DOHH2 (cell line): ENCODE results near the gene SVBP.
"Not testable (repeated sequence)": the region's sequence is repeated elsewhere in the genome, so short reads cannot be mapped to it uniquely, and the experiment has no call there.

ENCODE experiments used
- H3F3A ChIP-seq: fragments of 200-600 bp; sonication (generic), shearing (Covaris generic); 2 replicates; pipeline ENCODE4 v1.6.0; 2016; ENCODE audit warnings: antibody characterized with exemption, mild to moderate bottlenecking; ENCODE audit not compliant: control insufficient read depth, insufficient read depth
- H3K27ac ChIP-seq: fragments of 200-600 bp; sonication (generic); 2 replicates; pipeline ENCODE4 v1.5.1; 2014; ENCODE audit warnings: low read depth, mild to moderate bottlenecking, low read length, moderate library complexity
- H3K27me3 ChIP-seq: fragments of 200-600 bp; sonication (generic); 2 replicates; pipeline ENCODE4 v1.6.1; 2014; ENCODE audit warnings: mild to moderate bottlenecking, low read length, mixed read lengths; ENCODE audit not compliant: control insufficient read depth
- H3K36me3 ChIP-seq: fragments of 200-600 bp; sonication (generic); 2 replicates; pipeline ENCODE4 v1.6.1; 2014; ENCODE audit warnings: mild to moderate bottlenecking, low read length, moderate library complexity, mixed read lengths; ENCODE audit not compliant: control insufficient read depth
- H3K4me1 ChIP-seq: fragments of 200-600 bp; sonication (generic); 2 replicates; pipeline ENCODE4 v1.6.1; 2014; ENCODE audit warnings: mild to moderate bottlenecking, low read length, mixed read lengths; ENCODE audit not compliant: control insufficient read depth
- H3K4me2 ChIP-seq: fragments of 200-600 bp; sonication (generic); 2 replicates; pipeline ENCODE4 v1.6.0; 2014; ENCODE audit warnings: mild to moderate bottlenecking, low read length, moderate library complexity
- H3K4me3 ChIP-seq: fragments of 200-600 bp; sonication (generic); 2 replicates; pipeline ENCODE4 v1.5.1; 2014; ENCODE audit warnings: mild to moderate bottlenecking, low read length, mixed read lengths
- H3K79me2 ChIP-seq: fragments of 200-600 bp; sonication (generic); 2 replicates; pipeline ENCODE4 v1.6.1; 2014; ENCODE audit warnings: mild to moderate bottlenecking, low read length, mixed read lengths; ENCODE audit not compliant: control insufficient read depth
- H3K9me2 ChIP-seq: fragments of 200-600 bp; sonication (generic); replicated peaks from 2 replicates; pipeline ENCODE4 v1.6.1; 2014; ENCODE audit warnings: mild to moderate bottlenecking, low read length, mixed read lengths; ENCODE audit not compliant: control insufficient read depth
- H3K9me3 ChIP-seq: fragments of 200-600 bp; sonication (generic); 2 replicates; pipeline ENCODE4 v1.6.1; 2014; ENCODE audit warnings: antibody characterized with exemption, low read length, mixed read lengths; ENCODE audit not compliant: control insufficient read depth, insufficient read depth
- H4K20me1 ChIP-seq: fragments of 200-600 bp; sonication (generic); 2 replicates; pipeline ENCODE4 v1.6.0; 2014; ENCODE audit warnings: low read depth, mild to moderate bottlenecking, antibody characterized with exemption, low read length, moderate library complexity; ENCODE audit not compliant: control insufficient read depth, insufficient read depth
- EZH2phosphoT487 ChIP-seq: fragments of 200-600 bp; sonication (generic); IDR thresholded peaks from 2 replicates; pipeline ENCODE4 v1.6.1; 2017; ENCODE audit warnings: borderline replicate concordance, mild to moderate bottlenecking, antibody characterized with exemption, low read length, moderate library complexity, mixed read lengths
- TF ChIP-seq, protein P1 (sequence below): fragments of 200-600 bp; sonication (generic); IDR thresholded peaks from one replicate; pipeline ENCODE4 v1.5.1; 2014; ENCODE audit warnings: antibody characterized with exemption, mild to moderate bottlenecking, low read depth, low read length; ENCODE audit not compliant: poor library complexity, severe bottlenecking

The SVBP gene

GRCh38 chr1:42860339-42861013, 43.3 kb upstream of the SVBP start:
- TF ChIP-seq, protein P1, sequence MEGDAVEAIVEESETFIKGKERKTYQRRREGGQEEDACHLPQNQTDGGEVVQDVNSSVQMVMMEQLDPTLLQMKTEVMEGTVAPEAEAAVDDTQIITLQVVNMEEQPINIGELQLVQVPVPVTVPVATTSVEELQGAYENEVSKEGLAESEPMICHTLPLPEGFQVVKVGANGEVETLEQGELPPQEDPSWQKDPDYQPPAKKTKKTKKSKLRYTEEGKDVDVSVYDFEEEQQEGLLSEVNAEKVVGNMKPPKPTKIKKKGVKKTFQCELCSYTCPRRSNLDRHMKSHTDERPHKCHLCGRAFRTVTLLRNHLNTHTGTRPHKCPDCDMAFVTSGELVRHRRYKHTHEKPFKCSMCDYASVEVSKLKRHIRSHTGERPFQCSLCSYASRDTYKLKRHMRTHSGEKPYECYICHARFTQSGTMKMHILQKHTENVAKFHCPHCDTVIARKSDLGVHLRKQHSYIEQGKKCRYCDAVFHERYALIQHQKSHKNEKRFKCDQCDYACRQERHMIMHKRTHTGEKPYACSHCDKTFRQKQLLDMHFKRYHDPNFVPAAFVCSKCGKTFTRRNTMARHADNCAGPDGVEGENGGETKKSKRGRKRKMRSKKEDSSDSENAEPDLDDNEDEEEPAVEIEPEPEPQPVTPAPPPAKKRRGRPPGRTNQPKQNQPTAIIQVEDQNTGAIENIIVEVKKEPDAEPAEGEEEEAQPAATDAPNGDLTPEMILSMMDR: no peak
- TF ChIP-seq EZH2phosphoT487: no peak
- no peak overlapping the region for H3K4me2 ChIP-seq
- H3K27me3 ChIP-seq: peaks cover 5% of the 10 kb centered on the region
- no peaks in the 10 kb centered on the region for H3K79me2 ChIP-seq
- no peak overlapping the region for H3K4me3 ChIP-seq
- H4K20me1 ChIP-seq: no peaks in the 10 kb centered on the region
- no peak overlapping the region for H3K27ac ChIP-seq
- no peaks in the 10 kb centered on the region for H3K36me3 ChIP-seq
- H3K9me2 ChIP-seq: no peaks in the 10 kb centered on the region
- H3K4me1 ChIP-seq: no peaks in the 10 kb centered on the region
- peaks cover 8% of the 10 kb centered on the region; the same call in 1 of the 2 replicates for H3K9me3 ChIP-seq
- no peaks in the 10 kb centered on the region for H3F3A ChIP-seq

DNA sequence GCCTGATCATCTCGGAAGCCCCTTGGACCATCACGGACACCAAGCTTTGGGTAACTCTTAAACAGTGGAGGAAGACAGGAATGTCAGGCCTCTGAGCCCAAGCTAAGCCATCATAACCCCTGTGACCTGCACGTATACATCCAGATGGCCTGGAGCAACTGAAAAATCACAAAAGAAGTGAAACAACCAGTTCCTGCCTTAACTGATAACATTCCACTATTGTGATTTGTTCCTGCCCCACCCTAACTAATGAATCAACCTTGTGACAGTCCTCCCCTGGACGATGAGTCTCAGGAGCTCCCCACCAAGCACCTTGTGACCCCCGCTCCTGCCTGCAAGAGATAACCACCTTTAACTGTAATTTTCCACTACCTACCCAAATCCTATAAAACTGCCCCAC, 42.2 kb upstream of the SVBP start:
- not testable (repeated sequence) for H3K4me2 ChIP-seq, H3K9me2 ChIP-seq, H3K4me3 ChIP-seq, H3K4me1 ChIP-seq, H3K79me2 ChIP-seq, H3K27me3 ChIP-seq, H4K20me1 ChIP-seq, H3K9me3 ChIP-seq, H3F3A ChIP-seq, H3K36me3 ChIP-seq, H3K27ac ChIP-seq

GRCh38 chr1:42856554-42856953, 39.4 kb upstream of the SVBP start:
- not testable (repeated sequence) for H3F3A ChIP-seq, H3K4me3 ChIP-seq, H4K20me1 ChIP-seq, H3K4me2 ChIP-seq, H3K9me2 ChIP-seq, H3K9me3 ChIP-seq, H3K27me3 ChIP-seq, H3K27ac ChIP-seq, H3K79me2 ChIP-seq
- Histone ChIP-seq H3K4me1 (peaks cover 11% of the 10 kb centered on the region), H3K36me3 (peaks cover 17% of the 10 kb centered on the region)

GRCh38 chr1:42853116-42853884, 36.1 kb upstream of the SVBP start:
- no peak overlapping the region for H3K27ac ChIP-seq
- H3F3A ChIP-seq: peaks cover 5% of the 10 kb centered on the region; the same call in 1 of the 2 replicates
- peaks cover 46% of the 10 kb centered on the region for H3K36me3 ChIP-seq
- no peaks in the 10 kb centered on the region for H4K20me1 ChIP-seq
- H3K4me3 ChIP-seq: no peak overlapping the region
- peaks cover 8% of the 10 kb centered on the region for H3K79me2 ChIP-seq
- H3K27me3 ChIP-seq: no peaks in the 10 kb centered on the region
- H3K4me1 ChIP-seq: peaks cover 27% of the 10 kb centered on the region
- H3K9me3 ChIP-seq: peaks cover 3% of the 10 kb centered on the region; the same call in 1 of the 2 replicates
- no peak overlapping the region for H3K4me2 ChIP-seq
- TF ChIP-seq, protein P1: no peak
- no peak for TF ChIP-seq EZH2phosphoT487
- H3K9me2 ChIP-seq: no peaks in the 10 kb centered on the region
